Fibroblast of lung (primary cell): ENCODE data around the gene MIPOL1. TPM values are rescaled to one million over a fixed set of nuclear protein-coding genes. Genes with fewer than 3 reads are reported as not detected.

ENCODE experiments used
- DNase-seq, 2 donors: peaks; one replicate each; pipeline versions ENCODE4 v3.0.0 to v3.0.0-alpha.2; 2010; ENCODE audit warnings: low read depth in 2 of 2
- H2AFZ ChIP-seq: 2 replicates; pipeline ENCODE4 v1.5.1; 2012; ENCODE audit warnings: low read length, control low read depth, inconsistent platforms
- H3K27ac ChIP-seq: 2 replicates; pipeline ENCODE4 v1.5.1; 2011; ENCODE audit warnings: low read length, control low read depth; ENCODE audit not compliant: insufficient read depth
- H3K27me3 ChIP-seq: 2 replicates; pipeline ENCODE4 v1.5.1; 2011; ENCODE audit warnings: mild to moderate bottlenecking, low read length; ENCODE audit not compliant: control insufficient read depth, insufficient read depth
- H3K36me3 ChIP-seq: 2 replicates; pipeline ENCODE4 v1.5.1; 2011; ENCODE audit warnings: low read length; ENCODE audit not compliant: control insufficient read depth, insufficient read depth
- H3K4me1 ChIP-seq: 2 replicates; pipeline ENCODE4 v1.5.1; 2011; ENCODE audit warnings: low read length; ENCODE audit not compliant: control insufficient read depth, insufficient read depth; ENCODE audit errors: extremely low read depth
- H3K4me2 ChIP-seq: 2 replicates; pipeline ENCODE4 v1.5.1; 2011; ENCODE audit warnings: low read length, control low read depth; ENCODE audit not compliant: insufficient read depth; ENCODE audit errors: extremely low read depth
- H3K4me3 ChIP-seq, 4 experiments: fragments of 200-600 bp in 1 of 4; sonication (generic) in 1 of 4; replicated peaks in 1 of 4; 2 replicates each; pipeline ENCODE4 v1.5.1; 2011 to 2016; ENCODE audit warnings: low read length in 4 of 4, low read depth in 3 of 4, mild to moderate bottlenecking in 3 of 4, control low read depth in 2 of 4, inconsistent platforms in 1 of 4, mixed read lengths in 1 of 4; ENCODE audit not compliant: insufficient read depth in 1 of 4; ENCODE audit errors: control extremely low read depth in 1 of 4
- H3K79me2 ChIP-seq: 2 replicates; pipeline ENCODE4 v1.5.1; 2012; ENCODE audit warnings: mild to moderate bottlenecking, low read length, inconsistent platforms; ENCODE audit not compliant: control insufficient read depth, insufficient read depth
- H3K9ac ChIP-seq: 2 replicates; pipeline ENCODE4 v1.5.1; 2011; ENCODE audit warnings: mild to moderate bottlenecking, low read length, control low read depth; ENCODE audit not compliant: insufficient read depth
- H3K9me3 ChIP-seq: 2 replicates; pipeline ENCODE4 v1.5.1; 2012; ENCODE audit warnings: low read depth, low read length; ENCODE audit not compliant: control insufficient read depth, insufficient read depth
- H4K20me1 ChIP-seq: 2 replicates; pipeline ENCODE4 v1.5.1; 2011; ENCODE audit warnings: low read length; ENCODE audit not compliant: control insufficient read depth, insufficient read depth; ENCODE audit errors: extremely low read depth
- CTCF ChIP-seq, 2 donors: IDR thresholded peaks in 1 of 2; conservative IDR thresholded peaks in 1 of 2; 1 replicate in 1 of 2; 2 replicates in 1 of 2; pipeline ENCODE4 v1.5.1; 2011 to 2012; ENCODE audit warnings: low read length in 2 of 2, control low read depth in 1 of 2, inconsistent platforms in 1 of 2, low read depth in 1 of 2, mild to moderate bottlenecking in 1 of 2
- EZH2 ChIP-seq: IDR thresholded peaks from 2 replicates; pipeline ENCODE4 v1.5.1; 2012; ENCODE audit warnings: low read length, control low read depth, mild to moderate bottlenecking; ENCODE audit errors: missing control alignments
- polyA plus RNA-seq, 2 donors: library from polyadenylated mRNA; depleted of rRNA in 1 of 2; stranded (reverse) in 1 of 2; unstranded in 1 of 2; fragments of >200 nt; gene quantifications; 2 replicates each; pipeline ENCODE4 v1.2.1, GENCODE V29; 2011 to 2012; ENCODE audit warnings: missing spikeins in 1 of 2
- total RNA-seq: library from RNA; depleted of rRNA; stranded (reverse); fragments of >200 nt; gene quantifications from 2 replicates; pipeline ENCODE4 v1.2.1, GENCODE V29; 2014

The MIPOL1 gene
- total and polyA plus RNA-seq, 2 donors (not counting 1 experiment from before 2014, with no cell fraction given): 6.4 to 8.6 TPM

GRCh38 chr14:37417151-37417550, 219.4 kb downstream of the MIPOL1 start:
- Histone ChIP-seq H3K79me2 (no peaks in the 10 kb centered on the region), H4K20me1 (no peaks in the 10 kb centered on the region), H3K27ac (no peak overlapping the region), H3K4me2 (no peak overlapping the region), H3K4me1 (no peaks in the 10 kb centered on the region), H3K27me3 (no peaks in the 10 kb centered on the region), H3K9me3 (no peaks in the 10 kb centered on the region), H3K9ac (no peak overlapping the region), H3K4me3 (no peak overlapping the region), H2AFZ (no peak overlapping the region), H3K36me3 (no peaks in the 10 kb centered on the region)
- TF ChIP-seq CTCF (conservative IDR thresholded peaks at IDR 0.05 in 1 of 2, IDR thresholded peaks at IDR 0.05 in 1 of 2; ENCODE audit: low read depth in 1 of 2, low read length in 2 of 2) (no peak), EZH2 (no peak)
- no peak for DNase-seq

- Histone ChIP-seq H4K20me1 (no peaks in the 10 kb centered on the region), H3K4me3 (no peak overlapping the region), H3K27ac (no peak overlapping the region), H3K4me1 (no peaks in the 10 kb centered on the region), H3K27me3 (no peaks in the 10 kb centered on the region), H3K4me2 (no peak overlapping the region), H3K36me3 (no peaks in the 10 kb centered on the region), H3K79me2 (no peaks in the 10 kb centered on the region), H3K9ac (no peak overlapping the region), H2AFZ (no peak overlapping the region), H3K9me3 (no peaks in the 10 kb centered on the region)
- no peak for DNase-seq
- TF ChIP-seq CTCF (conservative IDR thresholded peaks at IDR 0.05 in 1 of 2, IDR thresholded peaks at IDR 0.05 in 1 of 2; ENCODE audit: low read depth in 1 of 2, low read length in 2 of 2) (no peak), EZH2 (no peak)
Measured at GRCh38 chr14:37417833-37418232, 220.1 kb downstream of the MIPOL1 start.

- no peak for TF ChIP-seq CTCF (conservative IDR thresholded peaks at IDR 0.05 in 1 of 2, IDR thresholded peaks at IDR 0.05 in 1 of 2; ENCODE audit: low read depth in 1 of 2, low read length in 2 of 2)
- no peak for TF ChIP-seq EZH2
Measured at GRCh38 chr14:37420622-37421021, 222.9 kb downstream of the MIPOL1 start.

More at GRCh38 chr14:37420622-37421021, 222.9 kb downstream of the MIPOL1 start:
- no peaks in the 10 kb centered on the region for H3K36me3 ChIP-seq
- H3K9me3 ChIP-seq: no peaks in the 10 kb centered on the region
- H3K9ac ChIP-seq: no peak overlapping the region
- no peaks in the 10 kb centered on the region for H3K79me2 ChIP-seq
- no peaks in the 10 kb centered on the region for H4K20me1 ChIP-seq
- H3K27me3 ChIP-seq: no peaks in the 10 kb centered on the region
- DNase-seq: no peak
- H3K4me3 ChIP-seq: no peak overlapping the region
- H3K4me2 ChIP-seq: no peak overlapping the region
- H3K4me1 ChIP-seq: no peaks in the 10 kb centered on the region
- no peak overlapping the region for H3K27ac ChIP-seq
- no peak overlapping the region for H2AFZ ChIP-seq
